AG09309 (cell line): ENCODE measurements around the gene LDB2.

ENCODE experiments used
- DNase-seq: peaks from one replicate; pipeline ENCODE4 v3.0.0-alpha.2; 2010; ENCODE audit warnings: low read depth
- H3K4me3 ChIP-seq: 2 replicates; pipeline ENCODE4 v1.5.1; 2011; ENCODE audit warnings: mild to moderate bottlenecking, low read depth, low read length, moderate library complexity; ENCODE audit not compliant: control insufficient read depth
- CTCF ChIP-seq: IDR thresholded peaks from 2 replicates; pipeline ENCODE4 v1.5.1; 2011; ENCODE audit warnings: mild to moderate bottlenecking, low read depth, low read length, inconsistent platforms; ENCODE audit not compliant: insufficient read depth, control insufficient read depth; ENCODE audit errors: missing control alignments

Gene LDB2

GRCh38 chr4:16687845-16688244 lies 210.6 kb downstream of the LDB2 start:
- H3K4me3 ChIP-seq: no peak overlapping the region
- TF ChIP-seq CTCF: no peak
- no peak for DNase-seq

DNA sequence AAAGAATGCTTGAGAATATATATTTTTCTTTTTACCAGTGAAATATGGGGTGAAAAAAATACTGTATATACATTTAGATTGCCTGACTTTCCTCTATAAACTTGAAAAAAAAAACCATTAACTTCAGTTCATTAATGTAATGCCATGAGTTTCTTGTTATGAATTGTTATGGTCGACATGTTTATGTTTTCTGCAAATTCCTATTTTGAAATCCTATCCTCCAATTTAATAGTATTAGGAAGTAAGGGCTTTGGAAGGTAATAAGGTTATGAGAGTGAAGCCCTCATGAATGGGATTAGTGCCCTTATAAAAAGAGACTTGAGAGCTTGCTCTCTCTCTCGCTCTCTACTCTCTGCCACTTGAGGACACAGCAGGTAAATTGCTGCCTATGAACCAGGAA lies 211.4 kb downstream of the LDB2 start:
- no peak overlapping the region for H3K4me3 ChIP-seq
- DNase-seq: no peak
- no peak for TF ChIP-seq CTCF

- DNase-seq: peak; percentile 95
- no peak for TF ChIP-seq CTCF
- no peak overlapping the region for H3K4me3 ChIP-seq
Observed at GRCh38 chr4:16686195-16686594, 212.2 kb downstream of the LDB2 start.

- TF ChIP-seq CTCF: no peak
- no peak overlapping the region for H3K4me3 ChIP-seq
Observed at GRCh38 chr4:16685536-16685935, 212.9 kb downstream of the LDB2 start.

GRCh38 chr4:16684935-16685334 lies 213.5 kb downstream of the LDB2 start:
- H3K4me3 ChIP-seq: no peak overlapping the region
- no peak for TF ChIP-seq CTCF
- no peak for DNase-seq

More at GRCh38 chr4:16685536-16685935, 212.9 kb downstream of the LDB2 start:
- no peak for DNase-seq

DNA sequence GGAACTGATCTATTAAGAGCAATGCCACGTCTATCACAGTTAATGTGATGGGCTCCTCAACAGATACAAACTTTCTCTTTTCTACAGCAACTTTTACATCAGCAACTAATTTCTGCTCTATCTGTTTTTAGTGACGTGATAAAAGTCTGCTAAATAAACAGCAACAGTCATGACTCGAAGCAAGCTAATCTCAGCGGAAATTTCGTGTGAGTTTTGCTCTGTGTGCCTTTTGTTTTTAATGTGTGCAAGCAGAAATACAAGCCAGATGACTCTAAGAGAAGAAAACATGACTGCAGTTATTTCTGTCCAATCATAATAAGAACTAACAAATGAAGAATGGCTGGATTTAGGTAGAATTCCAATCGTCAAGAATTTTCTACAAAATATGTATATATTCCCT lies 214.3 kb downstream of the LDB2 start:
- TF ChIP-seq CTCF: no peak
- DNase-seq: peak; percentile 78
- H3K4me3 ChIP-seq: no peak overlapping the region

DNA sequence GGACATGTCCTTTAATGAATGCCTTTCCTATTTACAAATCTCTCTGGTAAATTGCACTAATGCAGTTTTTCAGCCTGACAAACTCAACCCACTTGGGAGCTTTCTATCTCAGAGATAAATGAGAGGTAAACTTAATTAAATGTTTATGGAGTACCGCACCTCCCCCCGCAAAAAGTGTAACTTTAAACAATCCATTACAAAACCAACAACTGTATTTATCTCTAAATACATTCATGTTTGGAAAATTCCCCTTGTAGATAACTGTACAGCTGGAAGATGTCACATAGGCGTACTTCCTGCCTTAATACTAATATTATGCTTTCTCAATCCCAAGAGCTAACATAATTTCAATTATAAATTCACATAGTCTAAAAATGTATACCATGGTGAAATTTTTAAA lies 215.5 kb downstream of the LDB2 start:
- no peak for DNase-seq
- no peak for TF ChIP-seq CTCF
- H3K4me3 ChIP-seq: no peak overlapping the region
